ENCODE results near the gene BTN2A1. TPM values are rescaled to one million over a fixed set of nuclear protein-coding genes. Genes with fewer than 3 reads are reported as not detected.

Gene BTN2A1
- total and polyA plus RNA-seq, 7 donors = 4.4 to 25.5 (median 18.2) TPM

GRCh38 chr6:26439151-26440125 lies 18.3 kb upstream of the BTN2A1 start:
- no peak for DNase-seq
- 48 to 55% methylated on average over 7 of the region's 7 CpGs for WGBS, 2 donors
- Histone ChIP-seq H3K4me3 (peak overlapping the region; percentile 38 to 54 (median 52)), H3K9me3 (peaks cover 0 to under 1% (median 0%) of the 10 kb centered on the region in 4 donors), H3K27me3 (no peaks in the 10 kb centered on the region), H3K27ac (peak overlapping the region; percentile 82 to 86 (median 84)), H3K4me1 (peaks cover 0 to 21% (median 7%) of the 10 kb centered on the region in 4 donors), H3K36me3 (peaks cover 0 to 3% (median 0%) of the 10 kb centered on the region in 4 donors)
- no peak for TF ChIP-seq CTCF (IDR thresholded peaks at IDR 0.05)
- TF ChIP-seq POLR2AphosphoS5 (IDR thresholded peaks at IDR 0.05) = no peak
- no peak for TF ChIP-seq EP300 (IDR thresholded peaks at IDR 0.05)
- no peak for TF ChIP-seq POLR2A (IDR thresholded peaks at IDR 0.05)
- intact Hi-C loops (cut with DNase I) = loop anchor here (2.0 to 5.0 kb wide), 2 partner anchors 19 to 72 kb away; partner anchors contain the start of gene BTN3A2

GRCh38 chr6:26440977-26441358 lies 16.8 kb upstream of the BTN2A1 start:
- H3K36me3 ChIP-seq = peaks cover 0 to 19% (median 0%) of the 10 kb centered on the region in 4 donors
- H3K4me3 ChIP-seq = peak overlapping the region; percentile 38 to 54 (median 52)
- TF ChIP-seq POLR2AphosphoS5 (IDR thresholded peaks at IDR 0.05) (no peak), EP300 (IDR thresholded peaks at IDR 0.05) (no peak), POLR2A (IDR thresholded peaks at IDR 0.05) (no peak), CTCF (IDR thresholded peaks at IDR 0.05) (no peak)
- peaks cover 0 to 21% (median 7%) of the 10 kb centered on the region in 4 donors for H3K4me1 ChIP-seq
- no peak for DNase-seq
- H3K27ac ChIP-seq = peak overlapping the region; percentile 82 to 86 (median 84)
- no peaks in the 10 kb centered on the region for H3K27me3 ChIP-seq
- H3K9me3 ChIP-seq = no peaks in the 10 kb centered on the region
- intact Hi-C loops (cut with DNase I) = loop anchor here (2.0 kb wide), 1 partner anchor 20 kb away; no protein-coding TSS in a partner anchor
- WGBS, 2 donors = 1 to 3% methylated on average over 2 of the region's 2 CpGs

GRCh38 chr6:26441977-26442376 lies 15.8 kb upstream of the BTN2A1 start:
- intact Hi-C loops (cut with DNase I) = loop anchor here (2.0 kb wide), 1 partner anchor 21 kb away; no protein-coding TSS in a partner anchor

GRCh38 chr6:26445934-26446667 lies 11.7 kb upstream of the BTN2A1 start:
- 74 to 85% methylated on average over 5 of the region's 5 CpGs for WGBS, 2 donors

More at GRCh38 chr6:26441977-26442376, 15.8 kb upstream of the BTN2A1 start:
- Histone ChIP-seq H3K27ac (no peak overlapping the region), H3K4me1 (peaks cover 0 to 21% (median 7%) of the 10 kb centered on the region in 4 donors), H3K9me3 (no peaks in the 10 kb centered on the region), H3K4me3 (no peak overlapping the region), H3K36me3 (peaks cover 0 to 27% (median 0%) of the 10 kb centered on the region in 4 donors), H3K27me3 (no peaks in the 10 kb centered on the region)
- TF ChIP-seq EP300 (IDR thresholded peaks at IDR 0.05) (no peak), POLR2A (IDR thresholded peaks at IDR 0.05) (no peak), POLR2AphosphoS5 (IDR thresholded peaks at IDR 0.05) (no peak)
- WGBS, 2 donors = 54 to 79% methylated on average over 5 of the region's 5 CpGs
- no peak for DNase-seq

More at GRCh38 chr6:26445934-26446667, 11.7 kb upstream of the BTN2A1 start:
- DNase-seq = no peak
- intact Hi-C loops (cut with DNase I) = no loop called here
- Histone ChIP-seq H3K4me3 (no peak overlapping the region), H3K27me3 (no peaks in the 10 kb centered on the region), H3K9me3 (no peaks in the 10 kb centered on the region), H3K4me1 (peaks cover 0 to 11% (median 7%) of the 10 kb centered on the region in 4 donors), H3K27ac (no peak overlapping the region), H3K36me3 (peaks cover 0 to 49% (median 1%) of the 10 kb centered on the region in 4 donors)
- TF ChIP-seq EP300 (IDR thresholded peaks at IDR 0.05) (no peak), POLR2A (IDR thresholded peaks at IDR 0.05) (no peak), POLR2AphosphoS5 (IDR thresholded peaks at IDR 0.05) (no peak), CTCF (IDR thresholded peaks at IDR 0.05) (no peak)

Measured in sigmoid colon (tissue), 7 donors.